HepG2 (cell line): ENCODE data around the gene CCDC85C. TPM values are rescaled to one million over a fixed set of nuclear protein-coding genes. Genes with fewer than 3 reads are reported as not detected.
A peak's percentile ranks its signal among the peaks of the same experiment; 100 is the strongest.

ENCODE experiments used
- AKAP8 ChIP-seq: sonication (generic); formaldehyde crosslinking; IDR thresholded peaks from 2 replicates; pipeline ENCODE4 v1.5.1; 2020; ENCODE audit warnings: mild to moderate bottlenecking, missing genetic modification reagents
- BHLHE40 ChIP-seq: IDR thresholded peaks from 2 replicates; pipeline ENCODE4 v1.6.1; 2011; ENCODE audit warnings: low read length, improper control_type of control experiment
- CHD2 ChIP-seq: IDR thresholded peaks from 2 replicates; pipeline ENCODE4 v1.6.1; 2011; ENCODE audit warnings: low read depth, low read length, improper control_type of control experiment
- MAFF ChIP-seq: IDR thresholded peaks from 2 replicates; pipeline ENCODE4 v1.6.1; 2011; ENCODE audit warnings: low read depth, low read length, improper control_type of control experiment
- MTF1 ChIP-seq: sonication (generic); formaldehyde crosslinking; IDR thresholded peaks from 2 replicates; pipeline ENCODE4 v1.5.0; 2020; ENCODE audit warnings: missing genetic modification reagents
- PITX1 ChIP-seq: sonication (generic); formaldehyde crosslinking; IDR thresholded peaks from 2 replicates; pipeline ENCODE4 v1.5.1; 2020; ENCODE audit warnings: mild to moderate bottlenecking, missing genetic modification reagents
- PPARG ChIP-seq: conservative IDR thresholded peaks from 2 replicates; pipeline ENCODE4 v1.6.1; 2016; ENCODE audit warnings: missing biosample characterization, missing genetic modification reagents
- SMAD9 ChIP-seq: sonication (generic); formaldehyde crosslinking; IDR thresholded peaks from 2 replicates; pipeline ENCODE4 v1.5.1; 2020; ENCODE audit warnings: mild to moderate bottlenecking, missing genetic modification reagents
- TBP ChIP-seq: sonication (generic); formaldehyde crosslinking; IDR thresholded peaks from 2 replicates; pipeline ENCODE4 v1.5.0; 2020; ENCODE audit warnings: missing genetic modification reagents
- TEAD2 ChIP-seq: sonication (generic); formaldehyde crosslinking; IDR thresholded peaks from 2 replicates; pipeline ENCODE4 v1.9.0; 2021; ENCODE audit warnings: missing genetic modification reagents
- TSC22D2 ChIP-seq: sonication (generic); formaldehyde crosslinking; IDR thresholded peaks from 2 replicates; pipeline ENCODE4 v1.5.1; 2020; ENCODE audit warnings: missing genetic modification reagents, mild to moderate bottlenecking, borderline replicate concordance
- ZFP90 ChIP-seq: sonication (generic); formaldehyde crosslinking; IDR thresholded peaks from 2 replicates; pipeline ENCODE4 v1.8.0; 2022; ENCODE audit warnings: missing genetic modification reagents, mild to moderate bottlenecking, inconsistent platforms, borderline replicate concordance
- ZKSCAN5 ChIP-seq: sonication (generic); formaldehyde crosslinking; IDR thresholded peaks from 2 replicates; pipeline ENCODE4 v1.5.1; 2020; ENCODE audit warnings: mild to moderate bottlenecking, missing genetic modification reagents
- ZKSCAN8 ChIP-seq: IDR thresholded peaks from 2 replicates; pipeline ENCODE4 v1.6.1; 2016; ENCODE audit warnings: borderline replicate concordance, missing genetic modification reagents, missing compliant biosample characterization
- ZNF12 ChIP-seq: sonication (generic); formaldehyde crosslinking; IDR thresholded peaks from 2 replicates; pipeline ENCODE4 v1.5.0; 2020; ENCODE audit warnings: missing genetic modification reagents
- ZNF138 ChIP-seq: sonication (generic); formaldehyde crosslinking; IDR thresholded peaks from 2 replicates; pipeline ENCODE4 v1.5.0; 2020; ENCODE audit warnings: mild to moderate bottlenecking, low read depth, missing genetic modification reagents
- ZNF251 ChIP-seq: sonication (generic); formaldehyde crosslinking; IDR thresholded peaks from 2 replicates; pipeline ENCODE4 v1.9.0; 2021; ENCODE audit warnings: mild to moderate bottlenecking, missing genetic modification reagents
- ZNF44 ChIP-seq: sonication (generic); formaldehyde crosslinking; IDR thresholded peaks from 2 replicates; pipeline ENCODE4 v1.5.1; 2020; ENCODE audit warnings: mild to moderate bottlenecking, missing genetic modification reagents
- polyA plus RNA-seq, 8 experiments: library from polyadenylated mRNA; depleted of rRNA in 3 of 8; stranded (reverse) in 7 of 8; unstranded in 1 of 8; fragments of >200 nt; fragmentation: Illumina TruSeq in 4 of 8; extraction: Trizol in 4 of 8; gene quantifications; 2 replicates each; pipeline versions ENCODE4 v1.2.1 to v1.2.3, GENCODE V29; 2011 to 2016; ENCODE audit warnings: low read depth in 4 of 8, missing spikeins in 1 of 8, mixed read lengths in 1 of 8; ENCODE audit not compliant: insufficient read depth in 1 of 8
- total RNA-seq, 5 experiments: library from RNA; depleted of rRNA; stranded (reverse); fragments of >200 nt; fragmentation: Illumina TruSeq; extraction: Trizol; gene quantifications; 2 replicates each; pipeline ENCODE4 v1.2.3, GENCODE V29; 2016; ENCODE audit warnings: low read depth in 1 of 5
- TF ChIP-seq, protein P1 (sequence below): sonication (generic); formaldehyde crosslinking; IDR thresholded peaks from one replicate; pipeline ENCODE4 v1.5.1; 2020; ENCODE audit warnings: mild to moderate bottlenecking, missing genetic modification reagents; ENCODE audit errors: not compliant biosample characterization
- TF ChIP-seq, protein P2 (sequence below): sonication (generic); formaldehyde crosslinking; IDR thresholded peaks from 2 replicates; pipeline ENCODE4 v1.8.1; 2023; ENCODE audit warnings: mild to moderate bottlenecking, moderate library complexity, missing genetic modification reagents
- TF ChIP-seq, protein P3 (sequence below): sonication (generic); formaldehyde crosslinking; IDR thresholded peaks from 2 replicates; pipeline ENCODE4 v1.8.0; 2022; ENCODE audit warnings: missing genetic modification reagents, mild to moderate bottlenecking, inconsistent platforms, borderline replicate concordance
- TF ChIP-seq, protein P4 (sequence below): sonication (generic); formaldehyde crosslinking; IDR thresholded peaks from 2 replicates; pipeline ENCODE4 v1.5.0; 2020; ENCODE audit warnings: missing genetic modification reagents, mild to moderate bottlenecking, borderline replicate concordance

Gene CCDC85C
- total and polyA plus RNA-seq, 2 of the 13 experiments (the other 11 are each of a cell fraction or from before 2014, with no cell fraction given): 18.8 to 43.8 TPM

DNA sequence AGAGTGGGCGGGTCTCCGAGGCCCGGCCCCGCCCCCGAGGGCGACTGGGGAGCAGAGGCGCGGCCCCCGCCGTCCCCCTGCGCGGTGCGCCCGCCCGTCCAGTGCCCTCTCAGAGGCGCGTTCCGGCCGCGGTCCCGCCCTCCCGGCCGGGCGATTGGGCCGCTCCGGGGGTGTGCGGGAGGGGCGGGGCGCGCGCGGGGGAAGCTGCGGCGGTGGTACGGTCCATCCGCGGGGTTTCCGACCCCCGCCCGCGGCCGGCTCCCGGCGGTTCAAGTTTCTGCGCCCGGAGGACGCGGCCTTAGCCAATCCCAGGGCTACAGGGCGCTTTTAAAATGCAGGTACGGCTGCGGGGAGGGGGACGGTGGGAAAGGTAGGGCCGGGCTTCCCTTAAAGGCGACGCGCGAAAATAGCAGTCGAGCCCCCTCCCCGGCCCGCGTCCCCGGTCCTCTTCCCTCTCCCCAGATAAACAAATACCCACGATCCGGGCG is 315 bp upstream of the CCDC85C start (continued):
- TF ChIP-seq, protein P1, sequence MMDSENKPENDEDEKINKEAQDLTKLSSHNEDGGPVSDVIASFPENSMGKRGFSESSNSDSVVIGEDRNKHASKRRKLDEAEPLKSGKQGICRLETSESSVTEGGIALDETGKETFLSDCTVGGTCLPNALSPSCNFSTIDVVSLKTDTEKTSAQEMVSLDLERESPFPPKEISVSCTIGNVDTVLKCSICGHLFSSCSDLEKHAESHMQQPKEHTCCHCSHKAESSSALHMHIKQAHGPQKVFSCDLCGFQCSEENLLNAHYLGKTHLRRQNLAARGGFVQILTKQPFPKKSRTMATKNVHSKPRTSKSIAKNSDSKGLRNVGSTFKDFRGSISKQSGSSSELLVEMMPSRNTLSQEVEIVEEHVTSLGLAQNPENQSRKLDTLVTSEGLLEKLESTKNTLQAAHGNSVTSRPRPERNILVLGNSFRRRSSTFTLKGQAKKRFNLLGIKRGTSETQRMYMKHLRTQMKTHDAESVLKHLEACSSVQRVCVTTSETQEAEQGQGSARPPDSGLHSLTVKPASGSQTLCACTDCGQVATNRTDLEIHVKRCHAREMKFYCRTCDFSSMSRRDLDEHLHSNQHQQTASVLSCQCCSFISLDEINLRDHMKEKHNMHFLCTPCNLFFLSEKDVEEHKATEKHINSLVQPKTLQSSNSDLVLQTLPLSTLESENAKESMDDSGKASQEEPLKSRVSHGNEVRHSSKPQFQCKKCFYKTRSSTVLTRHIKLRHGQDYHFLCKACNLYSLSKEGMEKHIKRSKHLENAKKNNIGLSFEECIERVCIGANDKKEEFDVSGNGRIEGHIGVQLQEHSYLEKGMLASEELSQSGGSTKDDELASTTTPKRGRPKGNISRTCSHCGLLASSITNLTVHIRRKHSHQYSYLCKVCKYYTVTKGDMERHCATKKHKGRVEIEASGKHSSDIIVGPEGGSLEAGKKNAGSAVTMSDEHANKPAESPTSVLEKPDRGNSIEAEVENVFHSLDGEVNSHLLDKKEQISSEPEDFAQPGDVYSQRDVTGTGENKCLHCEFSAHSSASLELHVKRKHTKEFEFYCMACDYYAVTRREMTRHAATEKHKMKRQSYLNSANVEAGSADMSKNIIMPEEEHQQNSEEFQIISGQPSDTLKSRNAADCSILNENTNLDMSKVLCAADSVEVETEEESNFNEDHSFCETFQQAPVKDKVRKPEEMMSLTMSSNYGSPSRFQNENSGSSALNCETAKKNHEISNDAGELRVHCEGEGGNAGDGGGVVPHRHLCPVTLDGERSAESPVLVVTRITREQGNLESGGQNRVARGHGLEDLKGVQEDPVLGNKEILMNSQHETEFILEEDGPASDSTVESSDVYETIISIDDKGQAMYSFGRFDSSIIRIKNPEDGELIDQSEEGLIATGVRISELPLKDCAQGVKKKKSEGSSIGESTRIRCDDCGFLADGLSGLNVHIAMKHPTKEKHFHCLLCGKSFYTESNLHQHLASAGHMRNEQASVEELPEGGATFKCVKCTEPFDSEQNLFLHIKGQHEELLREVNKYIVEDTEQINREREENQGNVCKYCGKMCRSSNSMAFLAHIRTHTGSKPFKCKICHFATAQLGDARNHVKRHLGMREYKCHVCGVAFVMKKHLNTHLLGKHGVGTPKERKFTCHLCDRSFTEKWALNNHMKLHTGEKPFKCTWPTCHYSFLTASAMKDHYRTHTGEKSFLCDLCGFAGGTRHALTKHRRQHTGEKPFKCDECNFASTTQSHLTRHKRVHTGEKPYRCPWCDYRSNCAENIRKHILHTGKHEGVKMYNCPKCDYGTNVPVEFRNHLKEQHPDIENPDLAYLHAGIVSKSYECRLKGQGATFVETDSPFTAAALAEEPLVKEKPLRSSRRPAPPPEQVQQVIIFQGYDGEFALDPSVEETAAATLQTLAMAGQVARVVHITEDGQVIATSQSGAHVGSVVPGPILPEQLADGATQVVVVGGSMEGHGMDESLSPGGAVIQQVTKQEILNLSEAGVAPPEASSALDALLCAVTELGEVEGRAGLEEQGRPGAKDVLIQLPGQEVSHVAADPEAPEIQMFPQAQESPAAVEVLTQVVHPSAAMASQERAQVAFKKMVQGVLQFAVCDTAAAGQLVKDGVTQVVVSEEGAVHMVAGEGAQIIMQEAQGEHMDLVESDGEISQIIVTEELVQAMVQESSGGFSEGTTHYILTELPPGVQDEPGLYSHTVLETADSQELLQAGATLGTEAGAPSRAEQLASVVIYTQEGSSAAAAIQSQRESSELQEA (CRISPR knock-in tag): no peak
- TF ChIP-seq AKAP8 (no peak), TSC22D2 (CRISPR knock-in tag) (no peak), BHLHE40 (peak; percentile 95), ZNF12 (CRISPR knock-in tag) (no peak), ZFP90 (no peak), CHD2 (0 out of 2 replicates have a peak, but pooled peaks have one; percentile 32), TEAD2 (no peak), MAFF (no peak), MTF1 (CRISPR knock-in tag) (no peak), ZNF251 (CRISPR knock-in tag) (no peak), TBP (CRISPR knock-in tag) (no peak), ZNF44 (CRISPR knock-in tag) (no peak), SMAD9 (CRISPR knock-in tag) (no peak), PPARG (CRISPR knock-in tag) (no peak), PITX1 (no peak), ZKSCAN5 (CRISPR knock-in tag) (no peak), ZNF138 (CRISPR knock-in tag) (no peak), ZKSCAN8 (CRISPR knock-in tag) (no peak)
- TF ChIP-seq, protein P2, sequence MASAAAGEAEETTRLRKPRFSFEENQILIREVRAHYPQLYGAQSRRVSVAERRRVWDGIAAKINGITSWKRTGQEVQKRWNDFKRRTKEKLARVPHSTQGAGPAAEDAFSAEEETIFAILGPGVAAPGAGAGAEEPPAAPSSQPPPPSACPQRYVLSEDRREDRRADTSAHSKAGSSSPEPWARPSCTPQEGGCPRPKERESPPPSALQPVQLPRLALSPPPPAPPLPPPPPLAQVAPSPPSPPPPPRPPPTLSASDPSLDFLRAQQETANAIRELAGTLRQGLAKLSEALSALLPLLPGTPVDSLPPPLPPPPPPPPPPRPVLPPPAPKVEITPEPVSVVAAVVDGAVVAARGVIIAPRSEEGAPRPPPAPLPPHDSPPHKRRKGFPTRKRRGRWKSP (CRISPR knock-in tag): no peak
- TF ChIP-seq, protein P3, sequence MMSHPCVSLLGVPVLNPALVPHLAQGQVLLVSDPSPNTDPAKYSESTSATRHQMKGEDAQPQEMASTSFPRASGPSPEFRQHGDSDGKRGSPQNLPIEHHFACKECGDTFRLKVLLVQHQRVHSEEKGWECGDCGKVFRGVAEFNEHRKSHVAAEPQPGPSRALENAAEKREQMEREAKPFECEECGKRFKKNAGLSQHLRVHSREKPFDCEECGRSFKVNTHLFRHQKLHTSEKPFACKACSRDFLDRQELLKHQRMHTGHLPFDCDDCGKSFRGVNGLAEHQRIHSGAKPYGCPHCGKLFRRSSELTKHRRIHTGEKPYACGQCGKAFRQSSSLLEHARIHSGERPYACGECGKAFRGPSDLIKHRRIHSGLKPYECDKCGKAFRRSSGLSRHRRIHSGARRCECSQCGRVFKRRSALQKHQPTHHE (CRISPR knock-in tag): no peak; the same call in 1 of the 2 replicates
- TF ChIP-seq, protein P4, sequence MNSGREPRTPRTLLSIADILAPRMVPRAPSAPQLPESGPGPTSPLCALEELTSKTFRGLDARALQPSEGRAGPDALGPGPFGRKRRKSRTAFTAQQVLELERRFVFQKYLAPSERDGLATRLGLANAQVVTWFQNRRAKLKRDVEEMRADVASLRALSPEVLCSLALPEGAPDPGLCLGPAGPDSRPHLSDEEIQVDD (CRISPR knock-in tag): no peak
